ENCODE results near the gene SPEN.

DNA sequence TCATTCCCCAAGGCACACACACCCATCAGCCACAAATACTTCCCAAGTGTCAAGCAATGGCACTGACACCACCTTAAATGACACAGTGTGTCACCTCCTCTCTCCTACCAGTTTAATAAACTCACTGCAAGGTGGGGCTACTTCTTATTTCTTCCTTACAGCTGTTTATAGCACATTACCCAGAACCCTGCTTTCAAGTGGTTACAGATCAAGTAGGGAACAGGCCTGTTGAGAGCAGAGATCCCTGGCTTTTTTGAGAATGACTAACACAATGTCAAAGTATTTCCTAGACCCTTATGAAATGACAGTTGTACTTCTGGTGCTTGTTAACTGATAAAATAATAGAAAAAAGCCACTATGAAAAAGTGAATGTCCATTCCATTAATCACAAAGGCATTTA, 108.6 kb downstream of the SPEN start:
- TF ChIP-seq ZNF549 (CRISPR knock-in tag; IDR thresholded peaks at IDR 0.05) (no peak), GFI1 (CRISPR knock-in tag; IDR thresholded peaks at IDR 0.05; ENCODE audit: borderline replicate concordance) (no peak), SALL2 (CRISPR knock-in tag; IDR thresholded peaks at IDR 0.05) (no peak), TP53 (CRISPR knock-in tag; conservative IDR thresholded peaks at IDR 0.05) (no peak), TCF7L2 (IDR thresholded peaks at IDR 0.05; ENCODE audit: low read depth, low read length) (no peak), BHLHE40 (IDR thresholded peaks at IDR 0.05; ENCODE audit: low read length) (no peak), GABPA (IDR thresholded peaks at IDR 0.05; ENCODE audit: low read depth, low read length) (no peak), GABPA (CRISPR knock-in tag; IDR thresholded peaks at IDR 0.05; ENCODE audit: low read depth) (no peak), ZNF180 (CRISPR knock-in tag; IDR thresholded peaks at IDR 0.05; ENCODE audit: borderline replicate concordance, low read depth) (no peak)
- TF ChIP-seq, protein P1, sequence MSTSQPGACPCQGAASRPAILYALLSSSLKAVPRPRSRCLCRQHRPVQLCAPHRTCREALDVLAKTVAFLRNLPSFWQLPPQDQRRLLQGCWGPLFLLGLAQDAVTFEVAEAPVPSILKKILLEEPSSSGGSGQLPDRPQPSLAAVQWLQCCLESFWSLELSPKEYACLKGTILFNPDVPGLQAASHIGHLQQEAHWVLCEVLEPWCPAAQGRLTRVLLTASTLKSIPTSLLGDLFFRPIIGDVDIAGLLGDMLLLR (CRISPR knock-in tag; IDR thresholded peaks at IDR 0.05): no peak
